ENCODE data around the gene ATAD3A.

DNA sequence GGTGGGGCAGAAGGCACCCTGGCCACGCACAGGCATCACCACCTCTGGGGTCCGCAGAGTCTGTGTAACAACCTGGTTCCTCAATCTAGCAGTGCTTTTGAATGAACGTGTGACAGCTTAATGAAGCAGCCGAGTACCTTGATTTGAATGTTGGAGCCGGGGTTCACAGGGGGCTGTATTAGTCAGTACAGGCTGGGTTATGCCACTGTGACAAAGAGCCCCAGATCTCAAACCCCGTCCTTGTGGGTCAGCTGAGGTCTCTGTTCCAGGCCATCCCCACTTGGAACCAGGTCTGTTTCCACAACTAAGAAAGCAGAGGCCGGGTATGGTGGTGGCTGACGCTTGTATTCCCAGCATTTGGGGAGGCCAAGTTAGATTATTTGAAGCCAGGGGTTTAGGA lies 18.0 kb downstream of the ATAD3A start:
- TF ChIP-seq, protein P1, sequence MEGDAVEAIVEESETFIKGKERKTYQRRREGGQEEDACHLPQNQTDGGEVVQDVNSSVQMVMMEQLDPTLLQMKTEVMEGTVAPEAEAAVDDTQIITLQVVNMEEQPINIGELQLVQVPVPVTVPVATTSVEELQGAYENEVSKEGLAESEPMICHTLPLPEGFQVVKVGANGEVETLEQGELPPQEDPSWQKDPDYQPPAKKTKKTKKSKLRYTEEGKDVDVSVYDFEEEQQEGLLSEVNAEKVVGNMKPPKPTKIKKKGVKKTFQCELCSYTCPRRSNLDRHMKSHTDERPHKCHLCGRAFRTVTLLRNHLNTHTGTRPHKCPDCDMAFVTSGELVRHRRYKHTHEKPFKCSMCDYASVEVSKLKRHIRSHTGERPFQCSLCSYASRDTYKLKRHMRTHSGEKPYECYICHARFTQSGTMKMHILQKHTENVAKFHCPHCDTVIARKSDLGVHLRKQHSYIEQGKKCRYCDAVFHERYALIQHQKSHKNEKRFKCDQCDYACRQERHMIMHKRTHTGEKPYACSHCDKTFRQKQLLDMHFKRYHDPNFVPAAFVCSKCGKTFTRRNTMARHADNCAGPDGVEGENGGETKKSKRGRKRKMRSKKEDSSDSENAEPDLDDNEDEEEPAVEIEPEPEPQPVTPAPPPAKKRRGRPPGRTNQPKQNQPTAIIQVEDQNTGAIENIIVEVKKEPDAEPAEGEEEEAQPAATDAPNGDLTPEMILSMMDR (IDR thresholded peaks at IDR 0.05) = no peak
- TF ChIP-seq POLR2A (IDR thresholded peaks at IDR 0.05; ENCODE audit: low read depth) (no peak), POLR2AphosphoS5 (IDR thresholded peaks at IDR 0.05) (no peak)

Data from esophagus muscularis mucosa (tissue), 3 donors.